ENCODE results near the gene ZNF22. TPM values are rescaled to one million over a fixed set of nuclear protein-coding genes. Genes with fewer than 3 reads are reported as not detected.

The ZNF22 gene
- total RNA-seq, 3 donors from 2014 or later: 16.4 to 22.9 (median 22.7) TPM

- no peak for DNase-seq
- no peak for ATAC-seq
- Mint-ChIP-seq H3K9me3 (no peaks in the 10 kb centered on the region), H3K27me3 (ENCODE audit: low read depth) (no peaks in the 10 kb centered on the region), H3K36me3 (ENCODE audit: insufficient read depth) (no peaks in the 10 kb centered on the region), H3K4me1 (ENCODE audit: low read depth) (peaks cover 12% of the 10 kb centered on the region), H3K4me3 (no peak within 1 kb of the TSS)
These were observed 22.0 kb upstream of the ZNF22 start, which contains the start of gene DEPP1 for GRCh38 chr10:44978570-44979280. Gene DEPP1 (minus strand): TSS chr10:44978809. CDS start chr10:44978030, 779 bp downstream.

GRCh38 chr10:44979281-44980191 is 21.2 kb upstream of the ZNF22 start:
- Mint-ChIP-seq H3K9me3 (no peaks in the 10 kb centered on the region), H3K4me3 (no peak overlapping the region), H3K4me1 (ENCODE audit: low read depth) (peaks cover 7% of the 10 kb centered on the region), H3K36me3 (ENCODE audit: insufficient read depth) (no peaks in the 10 kb centered on the region), H3K27me3 (ENCODE audit: low read depth) (no peaks in the 10 kb centered on the region)
- DNase-seq: no peak
- ATAC-seq: no peak

DNA sequence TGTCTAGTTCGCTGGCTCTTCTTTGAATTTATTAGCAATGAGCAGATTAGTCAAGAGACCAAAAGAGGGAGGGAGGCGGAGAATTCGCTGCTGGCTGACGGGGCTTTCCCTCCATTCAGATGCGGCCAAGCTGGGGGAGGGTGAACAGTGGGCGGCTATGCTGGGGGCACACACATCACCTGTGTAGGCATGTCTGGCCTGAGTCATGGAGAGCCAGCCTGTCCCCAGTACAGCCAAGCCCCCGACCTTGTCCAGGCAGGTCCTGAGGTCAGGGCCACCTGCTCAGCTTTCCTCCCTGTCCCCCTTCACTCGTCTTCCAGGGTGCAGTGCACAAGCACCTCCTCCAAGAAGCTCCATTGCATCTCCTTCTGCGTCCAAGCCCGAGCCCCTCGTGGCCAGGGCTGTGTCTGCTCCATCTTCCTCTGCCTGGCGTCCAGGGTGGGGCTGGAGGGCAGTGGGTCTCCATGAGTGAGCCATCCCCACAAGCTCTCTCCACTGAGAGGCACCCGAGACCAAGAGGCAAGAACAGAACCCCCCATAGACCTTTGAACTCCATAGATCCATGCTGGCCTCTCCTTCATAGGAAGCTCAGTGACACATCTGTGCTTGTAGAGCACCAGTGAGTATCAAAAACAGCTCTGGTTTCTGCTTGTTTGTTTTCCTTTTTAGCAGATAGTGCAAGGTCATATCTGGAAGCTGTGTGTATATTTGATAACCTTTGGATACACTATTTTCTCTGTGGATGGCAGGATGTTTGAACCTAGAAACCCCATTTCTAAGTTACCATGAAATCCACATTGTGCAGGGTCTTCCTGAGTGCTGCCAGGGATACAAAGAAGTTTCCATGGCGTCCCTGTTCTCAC is 20.2 kb upstream of the ZNF22 start:
- Mint-ChIP-seq H3K4me1 (ENCODE audit: low read depth) (peaks cover 4% of the 10 kb centered on the region), H3K36me3 (ENCODE audit: insufficient read depth) (no peaks in the 10 kb centered on the region), H3K27me3 (ENCODE audit: low read depth) (no peaks in the 10 kb centered on the region), H3K4me3 (no peak overlapping the region), H3K9me3 (no peaks in the 10 kb centered on the region)
- no peak for DNase-seq
- no peak for ATAC-seq

GRCh38 chr10:44981172-44982113 is 19.3 kb upstream of the ZNF22 start:
- Mint-ChIP-seq H3K9me3 (no peaks in the 10 kb centered on the region), H3K36me3 (ENCODE audit: insufficient read depth) (no peaks in the 10 kb centered on the region), H3K4me1 (ENCODE audit: low read depth) (peaks cover 2% of the 10 kb centered on the region), H3K27me3 (ENCODE audit: low read depth) (no peaks in the 10 kb centered on the region), H3K4me3 (no peak overlapping the region)
- no peak for ATAC-seq
- no peak for DNase-seq

GRCh38 chr10:44982114-44982460 is 18.6 kb upstream of the ZNF22 start:
- H3K27me3 Mint-ChIP-seq (ENCODE audit: low read depth): no peaks in the 10 kb centered on the region
- H3K4me1 Mint-ChIP-seq (ENCODE audit: low read depth): peaks cover 2% of the 10 kb centered on the region
- no peaks in the 10 kb centered on the region for H3K36me3 Mint-ChIP-seq (ENCODE audit: insufficient read depth)
- ATAC-seq: no peak
- no peak for DNase-seq
- no peaks in the 10 kb centered on the region for H3K9me3 Mint-ChIP-seq
- H3K4me3 Mint-ChIP-seq: no peak overlapping the region

GRCh38 chr10:44982496-44982895 is 18.2 kb upstream of the ZNF22 start:
- ATAC-seq (no peak), DNase-seq (no peak)
- no peaks in the 10 kb centered on the region for H3K36me3 Mint-ChIP-seq (ENCODE audit: insufficient read depth)
- H3K4me3 Mint-ChIP-seq: no peak overlapping the region
- no peaks in the 10 kb centered on the region for H3K9me3 Mint-ChIP-seq
- peaks cover 2% of the 10 kb centered on the region for H3K4me1 Mint-ChIP-seq (ENCODE audit: low read depth)
- no peaks in the 10 kb centered on the region for H3K27me3 Mint-ChIP-seq (ENCODE audit: low read depth)

- Mint-ChIP-seq H3K9me3 (no peaks in the 10 kb centered on the region), H3K27me3 (ENCODE audit: low read depth) (no peaks in the 10 kb centered on the region), H3K4me1 (ENCODE audit: low read depth) (peaks cover 2% of the 10 kb centered on the region), H3K4me3 (no peak overlapping the region), H3K36me3 (ENCODE audit: insufficient read depth) (no peaks in the 10 kb centered on the region)
- DNase-seq (no peak), ATAC-seq (no peak)
These were observed 17.4 kb upstream of the ZNF22 start for GRCh38 chr10:44983066-44983894.

DNA sequence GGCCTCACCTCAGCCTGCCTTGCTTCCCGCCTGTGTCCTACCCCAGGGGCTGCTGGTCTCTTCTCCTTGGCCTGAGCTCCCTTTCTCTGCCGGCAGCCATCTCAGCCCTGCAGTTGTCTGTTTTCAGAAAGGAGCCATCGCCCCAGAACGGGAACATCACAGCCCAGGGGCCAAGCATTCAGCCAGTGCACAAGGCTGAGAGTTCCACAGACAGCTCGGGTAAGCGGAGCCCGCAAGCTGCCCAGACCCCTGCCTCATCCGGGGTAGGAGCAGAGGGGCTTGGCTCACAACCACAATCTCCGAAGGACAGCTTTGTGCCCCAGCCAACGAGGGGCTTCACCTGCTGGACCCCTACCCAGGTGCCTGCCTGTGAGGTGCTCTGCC is 16.8 kb upstream of the ZNF22 start:
- no peak for ATAC-seq
- no peak for DNase-seq
- no peak overlapping the region for H3K4me3 Mint-ChIP-seq
- H3K27me3 Mint-ChIP-seq (ENCODE audit: low read depth): peaks cover 2% of the 10 kb centered on the region
- H3K4me1 Mint-ChIP-seq (ENCODE audit: low read depth): no peaks in the 10 kb centered on the region
- no peaks in the 10 kb centered on the region for H3K36me3 Mint-ChIP-seq (ENCODE audit: insufficient read depth)
- no peaks in the 10 kb centered on the region for H3K9me3 Mint-ChIP-seq

DNA sequence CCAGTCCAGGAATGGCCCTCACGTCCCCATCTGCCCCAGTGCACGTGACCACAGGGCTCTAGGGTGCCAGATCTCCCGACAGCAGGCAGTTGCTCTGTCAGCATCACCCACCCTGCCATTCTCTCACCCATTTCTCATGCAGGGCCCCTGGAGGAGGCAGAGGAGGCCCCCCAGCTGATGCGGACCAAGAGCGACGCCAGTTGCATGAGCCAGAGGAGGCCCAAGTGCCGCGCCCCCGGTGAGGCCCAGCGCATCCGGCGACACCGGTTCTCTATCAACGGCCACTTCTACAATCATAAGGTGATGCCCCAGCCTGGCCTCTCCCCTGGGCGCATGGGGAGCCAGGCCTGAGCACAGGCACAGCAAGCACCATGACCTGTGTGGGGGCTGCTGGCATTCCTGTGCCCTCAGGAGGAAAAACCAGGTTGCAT is 16.0 kb upstream of the ZNF22 start:
- H3K27me3 Mint-ChIP-seq (ENCODE audit: low read depth): peaks cover 5% of the 10 kb centered on the region
- H3K9me3 Mint-ChIP-seq: no peaks in the 10 kb centered on the region
- H3K36me3 Mint-ChIP-seq (ENCODE audit: insufficient read depth): no peaks in the 10 kb centered on the region
- H3K4me1 Mint-ChIP-seq (ENCODE audit: low read depth): no peaks in the 10 kb centered on the region
- no peak for ATAC-seq
- no peak for DNase-seq
- no peak overlapping the region for H3K4me3 Mint-ChIP-seq

- no peak overlapping the region for H3K4me3 Mint-ChIP-seq
- no peaks in the 10 kb centered on the region for H3K4me1 Mint-ChIP-seq (ENCODE audit: low read depth)
- no peaks in the 10 kb centered on the region for H3K36me3 Mint-ChIP-seq (ENCODE audit: insufficient read depth)
- DNase-seq (no peak), ATAC-seq (no peak)
- no peaks in the 10 kb centered on the region for H3K9me3 Mint-ChIP-seq
- H3K27me3 Mint-ChIP-seq (ENCODE audit: low read depth): peaks cover 6% of the 10 kb centered on the region
These were observed 15.5 kb upstream of the ZNF22 start for GRCh38 chr10:44985175-44985681.

DNA sequence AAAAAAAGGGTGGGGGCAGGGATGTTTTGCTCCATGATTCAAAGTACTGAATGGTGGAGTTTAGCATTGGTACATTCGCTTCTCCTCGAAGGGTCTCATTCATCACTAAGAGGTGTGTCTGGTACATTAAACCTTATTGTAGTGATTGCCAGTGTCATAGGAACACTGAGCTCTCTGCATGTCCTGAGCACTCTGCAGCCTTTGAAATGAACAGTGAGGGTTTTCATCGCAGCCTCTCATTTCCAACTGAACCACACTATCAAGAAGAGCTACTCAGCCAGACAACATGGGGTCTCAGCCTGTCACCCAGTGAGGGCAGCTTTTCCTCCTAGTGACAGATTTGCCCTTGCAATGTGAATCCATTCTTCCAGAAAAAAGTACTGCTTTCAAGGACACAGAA is 14.5 kb upstream of the ZNF22 start:
- H3K36me3 Mint-ChIP-seq (ENCODE audit: insufficient read depth): no peaks in the 10 kb centered on the region
- H3K4me1 Mint-ChIP-seq (ENCODE audit: low read depth): no peaks in the 10 kb centered on the region
- no peak for ATAC-seq
- no peak overlapping the region for H3K4me3 Mint-ChIP-seq
- H3K9me3 Mint-ChIP-seq: no peaks in the 10 kb centered on the region
- DNase-seq: no peak
- H3K27me3 Mint-ChIP-seq (ENCODE audit: low read depth): peaks cover 7% of the 10 kb centered on the region

GRCh38 chr10:44986670-44987069 is 14.1 kb upstream of the ZNF22 start:
- Mint-ChIP-seq H3K9me3 (no peaks in the 10 kb centered on the region), H3K36me3 (ENCODE audit: insufficient read depth) (no peaks in the 10 kb centered on the region), H3K4me3 (no peak overlapping the region), H3K4me1 (ENCODE audit: low read depth) (no peaks in the 10 kb centered on the region), H3K27me3 (ENCODE audit: low read depth) (peaks cover 7% of the 10 kb centered on the region)
- no peak for DNase-seq
- no peak for ATAC-seq

Data from activated T-cell treated with anti-CD3 and anti-CD28 coated beads, Interleukin-2, amount 50 U/mL, for 4 hours (primary cell).